ENCODE measurements around the gene PCP4.

PCP4 gene

GRCh38 chr21:39867198-39867650 lies at the start of gene PCP4:
TSS of gene PCP4 (plus strand) at chr21:39867438. CDS start at chr21:39867502, 64 bp downstream.
- no peak for DNase-seq (ENCODE audit: low spot score)

GRCh38 chr21:39818557-39818956 lies 48.7 kb upstream of the PCP4 start:
- DNase-seq (ENCODE audit: low spot score), result no peak

DNA sequence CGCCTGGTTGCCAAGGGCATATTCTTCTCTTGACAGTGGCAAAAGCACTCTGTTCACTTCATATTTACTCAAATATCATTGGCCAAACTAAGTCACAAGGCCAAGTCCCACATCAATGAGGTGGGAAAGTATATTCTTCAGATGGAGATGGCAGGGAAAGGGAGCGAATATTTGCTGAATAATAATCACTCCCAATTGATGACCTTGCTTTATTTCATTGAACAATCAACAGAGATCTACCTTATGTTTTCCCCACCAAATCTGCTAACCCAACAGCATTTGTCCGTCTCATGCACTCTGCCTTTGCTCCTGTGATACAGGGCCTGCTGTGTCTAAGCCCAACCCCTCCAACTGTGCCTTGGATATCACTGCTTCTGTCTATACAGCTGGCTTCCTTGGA lies 45.2 kb upstream of the PCP4 start:
- no peak for DNase-seq (ENCODE audit: low spot score)

GRCh38 chr21:39825250-39825649 lies 42.0 kb upstream of the PCP4 start:
- no peak for DNase-seq (ENCODE audit: low spot score)

- no peak for DNase-seq (ENCODE audit: low spot score)
These were observed 32.7 kb upstream of the PCP4 start for GRCh38 chr21:39834543-39834942.

DNA sequence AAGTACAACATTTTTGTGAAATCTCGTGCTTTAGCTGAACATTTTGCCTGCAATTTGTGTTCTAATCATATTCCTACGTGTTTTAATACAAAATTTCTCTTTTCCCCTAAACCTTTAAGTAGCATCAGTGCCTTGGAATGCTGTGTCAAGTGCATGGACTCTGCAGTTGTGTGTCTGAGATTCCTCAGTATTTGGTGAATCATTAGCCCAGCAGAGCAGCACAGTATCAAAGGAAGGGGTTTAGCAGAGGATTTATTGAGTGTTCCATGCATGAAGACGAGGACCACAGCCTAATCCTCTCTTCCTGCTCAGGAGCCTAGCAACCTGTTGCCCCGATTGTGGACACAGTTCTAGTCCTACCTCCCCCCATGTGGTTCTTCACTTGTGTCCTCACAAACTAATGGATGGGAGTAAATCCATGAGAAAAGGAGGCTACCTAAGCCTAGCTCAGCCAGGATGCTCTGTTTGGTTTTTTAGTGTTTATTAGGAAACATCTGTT lies 29.3 kb upstream of the PCP4 start:
- DNase-seq (ENCODE audit: low spot score), result no peak

DNA sequence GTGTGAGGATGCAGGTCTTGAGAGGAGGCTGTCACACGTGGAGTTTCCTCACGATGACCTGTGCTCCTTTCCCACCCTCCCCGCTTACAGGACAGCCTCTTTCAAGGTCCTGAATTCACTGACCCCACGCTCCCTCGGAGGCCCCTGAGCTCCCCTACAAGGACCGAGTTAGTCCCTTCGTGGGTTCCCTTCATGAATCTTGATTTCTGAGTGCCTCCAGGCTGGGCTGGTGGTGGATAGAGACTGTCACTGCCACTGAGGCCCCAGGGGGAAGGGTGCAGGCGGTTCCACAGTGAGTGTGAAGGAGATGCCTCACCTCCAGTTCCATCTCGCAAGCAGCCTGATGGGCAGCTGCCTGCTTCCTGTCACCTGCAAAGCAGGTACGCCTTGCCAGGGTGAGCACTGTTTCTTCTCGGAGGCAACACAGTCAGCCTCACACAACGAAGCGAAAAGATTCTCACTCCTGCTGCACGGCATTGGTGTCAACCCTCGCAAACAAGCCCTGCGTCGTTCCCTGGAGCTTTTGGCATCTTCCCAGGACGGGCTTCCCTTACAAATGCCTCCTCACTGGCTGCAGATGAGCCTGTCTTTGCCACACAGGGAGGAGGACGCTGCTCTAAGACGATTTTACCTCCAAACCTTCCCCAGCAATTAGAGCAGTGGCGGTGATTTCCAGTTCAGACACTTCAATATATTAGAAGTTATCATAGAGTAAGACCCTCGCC lies 26.7 kb upstream of the PCP4 start:
- no peak for DNase-seq (ENCODE audit: low spot score)

DNA sequence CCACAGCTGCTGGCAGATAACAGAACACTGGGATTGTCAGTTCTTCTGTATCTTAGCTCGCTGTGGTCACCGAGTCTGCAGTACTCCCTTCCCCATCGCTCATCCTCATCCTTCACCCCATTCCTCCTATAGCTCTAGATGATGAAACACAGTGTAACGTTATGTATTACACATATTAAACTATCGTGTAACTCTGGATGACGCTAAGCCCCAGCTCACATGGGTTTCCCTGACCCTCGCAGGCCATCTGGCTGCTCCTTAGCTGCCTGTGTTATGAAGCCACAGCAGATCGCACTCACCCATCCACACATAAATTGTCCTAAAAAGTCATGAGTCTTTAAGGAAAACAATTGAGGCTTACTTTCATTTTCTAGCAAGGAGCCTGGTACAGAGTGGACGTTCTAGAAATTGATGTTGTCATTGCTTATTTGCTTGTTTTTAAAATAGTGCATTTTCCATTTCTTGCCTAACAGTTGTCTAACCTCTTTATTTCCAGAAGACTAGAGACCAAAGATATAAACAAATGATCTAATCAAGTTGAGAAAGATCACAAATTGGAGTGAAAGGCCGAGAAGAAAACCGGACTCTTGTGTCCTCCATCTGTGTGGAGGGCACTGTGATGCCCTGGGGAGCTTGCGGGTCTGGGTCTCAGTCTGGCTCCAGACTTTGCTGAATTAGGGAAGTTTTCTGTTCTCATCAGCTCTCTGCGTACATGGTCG lies 24.3 kb upstream of the PCP4 start:
- DNase-seq (ENCODE audit: low spot score), result no peak

DNA sequence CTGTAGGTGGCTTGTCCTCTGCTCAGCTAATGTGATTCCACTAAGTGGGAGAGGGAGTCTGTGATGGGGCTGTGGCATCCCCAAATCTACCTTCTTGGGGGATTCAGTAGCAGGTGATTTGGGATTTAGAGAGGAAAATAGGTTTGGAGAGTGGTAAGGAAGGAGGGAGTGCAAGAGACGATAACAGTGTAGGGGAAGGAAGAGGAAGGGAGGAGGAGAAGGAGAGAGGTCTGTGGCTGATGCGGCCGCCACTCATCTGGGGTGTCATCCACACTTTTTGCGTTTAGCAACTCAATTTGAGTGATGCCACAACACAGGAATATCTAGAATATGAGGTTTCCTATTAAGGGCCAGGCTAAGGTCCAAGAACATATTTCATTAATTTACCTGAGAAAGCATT lies 23.8 kb upstream of the PCP4 start:
- no peak for DNase-seq (ENCODE audit: low spot score)

DNA sequence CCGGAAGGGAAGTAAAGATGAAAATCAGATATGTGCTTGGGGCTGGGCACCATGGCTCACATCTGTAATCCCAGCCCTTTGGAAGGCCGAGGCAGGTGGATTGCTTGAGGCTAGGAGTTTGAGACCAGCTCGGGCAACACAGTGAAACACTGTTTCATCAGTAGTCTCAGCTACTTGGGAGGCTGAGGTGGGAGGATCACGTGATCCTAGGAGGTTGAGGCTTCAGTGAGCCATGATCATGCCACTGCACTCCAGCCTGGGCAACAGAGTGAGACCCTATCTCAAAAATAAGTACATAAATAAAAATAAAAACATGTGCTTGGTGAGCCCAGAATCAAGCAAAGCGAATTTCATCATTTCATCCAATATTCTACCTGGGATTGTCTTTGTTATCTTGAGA lies 23.3 kb upstream of the PCP4 start:
- no peak for DNase-seq (ENCODE audit: low spot score)

DNA sequence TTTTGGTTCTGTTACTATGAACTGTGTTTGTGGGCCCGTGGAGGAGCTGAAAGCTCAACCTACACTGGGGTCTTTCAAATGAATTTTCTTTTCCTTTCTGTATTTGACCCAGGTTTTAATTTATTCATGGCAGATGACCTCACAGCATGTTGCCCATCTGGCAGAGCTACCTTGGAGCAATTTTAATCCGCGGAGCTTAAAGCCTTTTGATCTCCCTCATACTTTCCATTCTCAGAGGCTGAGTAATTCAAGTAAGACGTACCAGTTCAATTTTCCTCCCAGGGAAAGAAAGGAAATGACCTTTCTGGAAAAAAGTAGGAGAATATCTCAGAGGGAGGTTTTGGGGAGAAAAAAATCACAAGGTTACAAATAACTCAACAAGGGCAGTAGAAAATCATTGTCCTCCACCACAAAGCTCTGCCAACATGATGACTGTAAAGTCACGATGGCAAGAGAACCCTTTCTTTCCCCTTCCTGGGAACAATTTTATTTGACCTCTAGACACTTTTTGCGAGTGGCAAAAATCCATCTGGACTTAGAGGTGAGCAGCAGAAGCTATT lies 21.6 kb upstream of the PCP4 start:
- no peak for DNase-seq (ENCODE audit: low spot score)

DNA sequence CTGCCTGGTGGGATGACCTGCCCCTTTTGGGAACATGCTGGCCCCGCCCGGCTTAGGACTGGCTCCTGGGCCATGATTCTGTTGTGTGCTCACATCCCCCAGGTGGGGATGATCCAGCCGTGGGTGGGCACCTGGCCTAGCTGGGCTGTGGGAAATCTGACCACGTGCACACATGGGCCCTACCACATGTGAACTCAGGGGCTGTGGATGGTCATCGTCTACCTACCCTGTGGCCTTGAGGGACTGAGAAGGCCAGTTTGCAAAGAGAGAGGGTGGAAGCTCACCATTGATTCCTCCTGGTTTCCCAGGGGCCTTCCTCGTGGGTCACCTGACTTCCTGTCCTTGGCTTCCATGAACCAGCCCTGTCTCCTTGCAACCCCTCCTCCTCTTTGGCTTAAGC lies 19.4 kb upstream of the PCP4 start:
- DNase-seq (ENCODE audit: low spot score), result no peak

- DNase-seq (ENCODE audit: low spot score), result no peak
These were observed 18.1 kb upstream of the PCP4 start for GRCh38 chr21:39849014-39849655.

DNA sequence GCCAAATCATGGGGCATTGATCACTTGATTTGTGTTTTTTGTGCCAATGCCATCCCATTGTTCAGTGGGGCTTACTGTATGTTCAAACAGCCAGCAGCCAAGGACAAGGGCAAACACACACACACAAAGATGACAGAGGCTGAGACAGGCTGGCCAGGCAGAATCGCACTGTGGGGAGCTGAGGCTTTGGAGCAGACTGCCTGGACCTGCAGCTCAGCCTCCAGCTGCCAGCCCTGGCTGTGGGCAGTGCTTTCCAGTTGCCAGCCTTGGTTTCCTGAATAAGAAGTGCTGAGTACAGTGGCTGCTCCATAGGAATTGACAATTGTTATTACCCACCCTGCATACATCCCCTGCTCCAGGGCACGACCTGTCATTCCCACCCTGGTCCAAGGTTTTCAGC lies 16.9 kb upstream of the PCP4 start:
- no peak for DNase-seq (ENCODE audit: low spot score)

DNA sequence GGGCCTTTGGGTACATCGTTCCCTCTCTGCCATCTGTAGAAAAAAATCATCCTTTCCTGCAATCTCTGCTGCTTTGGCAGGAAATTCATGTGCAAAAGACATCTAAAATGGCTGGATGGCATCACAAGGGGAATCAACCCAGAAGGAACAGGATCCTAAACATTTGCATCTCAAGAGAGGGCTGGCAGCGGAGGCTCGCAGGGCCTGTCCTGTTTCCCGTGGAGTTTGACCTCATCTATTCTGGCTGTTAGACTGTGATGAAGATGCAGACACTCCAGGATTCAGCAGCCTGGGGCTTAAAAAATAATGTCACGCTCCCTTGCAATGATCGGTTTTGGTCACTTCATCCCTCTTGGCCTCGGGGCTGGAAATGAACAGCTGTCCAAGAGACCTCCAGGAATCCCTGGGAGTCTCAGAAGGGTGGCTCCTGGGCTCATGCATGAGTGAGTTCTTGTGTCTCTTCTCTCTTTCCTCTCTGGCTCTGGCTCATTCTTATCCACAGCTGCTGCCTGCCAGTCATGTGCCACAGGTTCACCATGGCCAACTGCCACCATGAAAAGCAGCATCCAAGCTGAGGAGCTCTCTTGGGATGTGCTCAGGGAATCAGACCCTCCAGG lies 16.1 kb upstream of the PCP4 start:
- no peak for DNase-seq (ENCODE audit: low spot score)

DNA sequence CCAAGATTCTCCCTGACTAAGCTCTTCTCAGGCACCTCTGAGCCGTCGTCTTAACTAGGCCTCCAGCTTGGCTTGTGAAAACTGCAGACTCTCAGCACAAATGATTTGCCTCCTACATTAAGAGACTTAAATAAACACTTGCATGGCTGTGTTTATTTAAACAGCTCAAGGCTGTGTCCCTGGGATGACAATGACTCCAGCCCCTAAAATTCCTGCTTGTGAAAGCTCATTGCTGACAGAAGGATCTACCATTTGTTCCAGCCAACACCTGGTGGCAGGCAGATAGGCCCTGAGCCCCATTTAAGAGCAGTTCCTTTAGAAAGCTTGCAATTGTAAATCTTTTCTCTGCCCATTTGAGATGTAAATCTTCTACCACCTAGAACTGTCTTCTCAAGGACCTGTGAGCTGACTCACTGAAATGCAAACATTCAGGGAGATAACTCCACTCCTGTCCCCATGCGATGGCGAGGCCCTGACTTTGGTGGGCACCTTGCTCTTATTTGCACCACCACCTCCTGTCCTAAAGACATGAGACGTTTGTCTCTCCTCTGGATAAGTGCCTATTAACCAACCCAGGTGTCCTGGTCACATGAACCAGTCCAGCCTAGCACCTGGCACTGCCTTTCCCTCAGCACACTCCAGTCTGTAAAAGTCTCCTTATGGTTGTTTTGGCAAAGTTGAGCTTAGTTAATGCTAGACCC lies 15.1 kb upstream of the PCP4 start:
- no peak for DNase-seq (ENCODE audit: low spot score)

DNA sequence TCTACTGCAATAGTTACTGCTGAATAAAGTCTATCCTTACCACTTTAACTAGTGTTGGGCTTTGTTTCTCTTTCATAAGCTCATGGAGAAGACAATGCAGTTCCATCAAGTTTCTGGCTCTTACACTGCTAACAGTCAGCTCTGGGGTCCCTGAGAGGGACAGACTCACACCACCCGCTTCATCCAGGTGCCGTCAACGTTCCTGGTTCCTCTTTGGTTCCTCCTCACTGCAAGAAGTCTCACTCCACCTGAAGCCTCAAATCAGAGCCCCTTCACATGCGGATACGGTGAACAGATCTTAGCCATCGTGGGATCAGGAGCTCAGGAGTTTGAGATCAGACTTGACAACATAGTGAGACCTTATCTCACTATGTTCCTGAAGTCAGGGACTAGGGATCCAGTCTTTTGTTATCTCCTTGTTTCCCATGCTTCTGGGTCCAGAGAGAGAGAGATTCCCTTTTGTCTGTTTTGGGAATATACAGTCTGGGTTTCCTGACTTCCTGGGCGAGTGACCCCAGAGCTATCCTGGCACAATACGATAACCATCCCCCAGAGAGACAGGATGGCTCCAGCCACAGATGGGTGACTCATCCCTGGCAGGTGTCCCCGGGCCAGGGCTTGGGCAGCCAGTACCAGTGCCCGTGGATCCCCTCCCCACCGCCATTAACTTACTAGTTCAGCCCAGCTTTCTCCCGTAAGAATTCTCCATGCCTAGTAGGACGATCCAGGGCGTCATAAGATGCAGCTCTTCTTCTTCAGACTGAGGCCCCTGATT lies 14.3 kb upstream of the PCP4 start:
- DNase-seq (ENCODE audit: low spot score), result no peak

GRCh38 chr21:39854572-39854971 lies 12.7 kb upstream of the PCP4 start:
- DNase-seq (ENCODE audit: low spot score), result no peak

DNA sequence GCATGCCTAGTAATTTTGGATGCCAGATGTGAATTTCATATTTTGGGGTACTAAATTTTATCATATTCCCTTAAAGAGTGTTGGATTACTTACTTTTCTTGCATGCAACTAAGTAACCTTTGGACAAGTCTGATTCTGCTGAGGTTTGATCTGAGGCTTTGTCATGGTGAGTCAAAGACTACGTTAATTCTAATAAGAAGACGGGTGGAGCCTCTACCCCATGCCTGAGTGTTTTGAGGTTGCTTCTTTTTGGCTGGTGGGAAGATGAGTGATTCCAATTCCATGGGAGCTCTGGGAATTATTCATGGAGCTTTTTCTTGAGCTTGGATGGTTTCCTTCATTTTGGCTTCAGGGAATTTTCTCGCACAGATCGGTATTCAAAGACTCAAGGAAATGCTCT lies 11.6 kb upstream of the PCP4 start:
- no peak for DNase-seq (ENCODE audit: low spot score)

DNA sequence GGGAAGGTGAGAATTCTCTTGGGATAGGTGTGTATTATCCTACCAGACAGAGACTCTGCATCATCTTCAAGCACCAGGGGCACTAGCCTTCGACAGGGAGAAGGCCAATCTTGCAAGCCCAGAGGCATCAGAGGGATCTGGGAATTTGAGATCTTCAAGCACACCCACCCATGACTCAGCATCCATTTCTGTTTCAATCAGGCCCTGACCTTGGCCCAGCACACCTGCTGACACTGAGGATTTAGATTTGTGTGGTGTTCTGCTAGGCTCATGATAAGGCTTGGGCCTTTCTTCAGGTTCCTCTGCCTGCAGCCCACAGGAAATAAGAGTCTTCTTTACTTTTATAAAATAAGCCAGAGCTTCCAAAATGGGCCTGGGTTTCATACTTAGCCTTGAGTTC lies 6.6 kb upstream of the PCP4 start:
- DNase-seq (ENCODE audit: low spot score), result no peak

DNA sequence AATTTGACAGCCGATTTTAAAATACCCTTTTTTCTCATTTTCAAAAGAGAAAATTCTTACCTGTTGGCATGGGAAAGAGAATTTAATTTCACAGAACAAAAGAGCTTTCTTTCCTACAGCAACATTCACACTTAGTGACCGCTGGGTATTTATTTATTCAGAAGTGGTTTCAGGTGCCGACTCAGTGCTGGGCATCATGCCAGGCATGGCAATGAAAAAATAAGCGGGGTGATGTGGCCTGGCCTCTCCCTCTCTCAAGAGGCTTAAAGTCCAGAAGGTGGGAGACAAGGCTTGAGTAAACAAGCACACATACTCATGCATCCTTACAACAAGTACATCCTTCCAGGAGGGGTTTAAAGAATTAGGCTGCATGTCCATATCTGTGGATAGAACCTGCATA lies 4.1 kb upstream of the PCP4 start:
- no peak for DNase-seq (ENCODE audit: low spot score)

Measured in CD4-positive, alpha-beta T cell treated with Interleukin-2 at 100 ng/mL for 4 hours (primary cell).